HG02588 (cell line): ENCODE measurements around the gene SLC30A10.
"Not testable (repeated sequence)": the region's sequence is repeated elsewhere in the genome, so short reads cannot be mapped to it uniquely, and the experiment has no call there.

Experiments
- ATAC-seq: cut with Tn5 transposase; IDR thresholded peaks from one replicate; pipeline ENCODE4 v1.9.1; 2021; ENCODE audit warnings: mild to moderate bottlenecking, moderate library complexity; ENCODE audit not compliant: unreplicated experiment

Gene SLC30A10

GRCh38 chr1:219897914-219898313 lies 30.4 kb downstream of the SLC30A10 start:
- no peak for ATAC-seq

GRCh38 chr1:219892271-219892670 lies 36.1 kb downstream of the SLC30A10 start:
- not testable (repeated sequence) for ATAC-seq

GRCh38 chr1:219891846-219892245 lies 36.5 kb downstream of the SLC30A10 start:
- not testable (repeated sequence) for ATAC-seq

GRCh38 chr1:219888667-219889066 lies 39.7 kb downstream of the SLC30A10 start:
- ATAC-seq = not testable (repeated sequence)

- ATAC-seq = no peak
These were observed 42.7 kb downstream of the SLC30A10 start for GRCh38 chr1:219885680-219886079.

GRCh38 chr1:219883400-219884332 lies 44.7 kb downstream of the SLC30A10 start:
- ATAC-seq = no peak

GRCh38 chr1:219882755-219883154 lies 45.6 kb downstream of the SLC30A10 start:
- ATAC-seq = no peak

- no peak for ATAC-seq
These were observed 46.3 kb downstream of the SLC30A10 start for GRCh38 chr1:219882096-219882495.

- no peak for ATAC-seq
These were observed 47.4 kb downstream of the SLC30A10 start for GRCh38 chr1:219880765-219881457.

GRCh38 chr1:219876798-219877209 lies 51.6 kb downstream of the SLC30A10 start:
- ATAC-seq = no peak

- ATAC-seq = no peak
These were observed 52.5 kb downstream of the SLC30A10 start for GRCh38 chr1:219875860-219876259.

- not testable (repeated sequence) for ATAC-seq
These were observed 55.8 kb downstream of the SLC30A10 start for GRCh38 chr1:219872538-219872937.

GRCh38 chr1:219871427-219872057 lies 56.8 kb downstream of the SLC30A10 start:
- no peak for ATAC-seq

- ATAC-seq = not testable (repeated sequence)
These were observed 59.7 kb downstream of the SLC30A10 start for GRCh38 chr1:219868615-219869014.
